Right forelimb (tissue), 1 donor: ENCODE data around the gene SLC15A2.
"Not testable (repeated sequence)": the region's sequence is repeated elsewhere in the genome, so short reads cannot be mapped to it uniquely, and the experiment has no call there.

ENCODE experiments used
- DNase-seq: peaks from one replicate; pipeline ENCODE4 v3.0.0-alpha.2; 2018

SLC15A2 gene

GRCh38 chr3:121894301-121894990 is at the start of gene SLC15A2:
TSS of gene SLC15A2 (plus strand) at chr3:121894401. CDS start at chr3:121894477, 76 bp downstream.
- no peak for DNase-seq

GRCh38 chr3:121844892-121845291 is 49.3 kb upstream of the SLC15A2 start:
- DNase-seq: no peak

GRCh38 chr3:121852256-121852655 is 41.9 kb upstream of the SLC15A2 start:
- no peak for DNase-seq

- DNase-seq: no peak
These were observed 38.6 kb upstream of the SLC15A2 start for GRCh38 chr3:121855555-121855954.

GRCh38 chr3:121857778-121858177 is 36.4 kb upstream of the SLC15A2 start:
- DNase-seq: not testable (repeated sequence)

- not testable (repeated sequence) for DNase-seq
These were observed 31.0 kb upstream of the SLC15A2 start for GRCh38 chr3:121863247-121863646.

- no peak for DNase-seq
These were observed 30.4 kb upstream of the SLC15A2 start for GRCh38 chr3:121863801-121864200.

GRCh38 chr3:121869736-121870135 is 24.5 kb upstream of the SLC15A2 start:
- DNase-seq: no peak

- no peak for DNase-seq
These were observed 23.5 kb upstream of the SLC15A2 start for GRCh38 chr3:121870717-121871116.

- DNase-seq: no peak
These were observed 22.8 kb upstream of the SLC15A2 start for GRCh38 chr3:121871430-121871829.

GRCh38 chr3:121878411-121878810 is 15.8 kb upstream of the SLC15A2 start:
- DNase-seq: no peak

- no peak for DNase-seq
These were observed 10.7 kb upstream of the SLC15A2 start for GRCh38 chr3:121883507-121883906.

GRCh38 chr3:121885386-121885785 is 8.8 kb upstream of the SLC15A2 start:
- no peak for DNase-seq

- no peak for DNase-seq
These were observed 920 bp downstream of the SLC15A2 start for GRCh38 chr3:121895121-121895520.

GRCh38 chr3:121895736-121896135 is 1.5 kb downstream of the SLC15A2 start:
- DNase-seq: no peak

GRCh38 chr3:121896823-121897222 is 2.6 kb downstream of the SLC15A2 start:
- DNase-seq: no peak

- no peak for DNase-seq
These were observed 3.1 kb downstream of the SLC15A2 start for GRCh38 chr3:121897296-121897695.

GRCh38 chr3:121913305-121913990 is 19.2 kb downstream of the SLC15A2 start:
- DNase-seq: no peak

GRCh38 chr3:121914081-121914998 is 20.1 kb downstream of the SLC15A2 start:
- no peak for DNase-seq

GRCh38 chr3:121916189-121916588 is 22.0 kb downstream of the SLC15A2 start:
- no peak for DNase-seq

GRCh38 chr3:121918779-121919483 is 24.7 kb downstream of the SLC15A2 start:
- DNase-seq: no peak

GRCh38 chr3:121924734-121925133 is 30.5 kb downstream of the SLC15A2 start:
- no peak for DNase-seq

- no peak for DNase-seq
These were observed 32.2 kb downstream of the SLC15A2 start for GRCh38 chr3:121926380-121926779.
